Trophoblast cell (in vitro differentiated cells and primary cell): ENCODE results near the gene MUC4.

ENCODE experiments used
- DNase-seq, 2 donors: peaks; one replicate each; pipeline ENCODE4 v3.0.0-alpha.2; 2016
- H2AFZ ChIP-seq: 2 replicates; pipeline ENCODE4 v1.6.1; 2013; ENCODE audit warnings: low read length, moderate library complexity, mild to moderate bottlenecking; ENCODE audit not compliant: insufficient read depth, poor library complexity
- H2AK5ac ChIP-seq: 2 replicates; pipeline ENCODE4 v1.6.1; 2013; ENCODE audit warnings: mild to moderate bottlenecking, low read length
- H2BK120ac ChIP-seq: 2 replicates; pipeline ENCODE4 v1.6.1; 2013; ENCODE audit warnings: low read length, mild to moderate bottlenecking, moderate library complexity; ENCODE audit not compliant: insufficient read depth, poor library complexity
- H2BK12ac ChIP-seq: 2 replicates; pipeline ENCODE4 v1.6.1; 2013; ENCODE audit warnings: mild to moderate bottlenecking, low read length, moderate library complexity
- H2BK5ac ChIP-seq: 2 replicates; pipeline ENCODE4 v1.6.1; 2013; ENCODE audit warnings: low read length, low read depth, moderate library complexity, mild to moderate bottlenecking; ENCODE audit not compliant: poor library complexity
- H3K14ac ChIP-seq: 2 replicates; pipeline ENCODE4 v1.6.1; 2013; ENCODE audit warnings: mild to moderate bottlenecking, low read length
- H3K18ac ChIP-seq: 2 replicates; pipeline ENCODE4 v1.6.1; 2013; ENCODE audit warnings: mild to moderate bottlenecking, low read length
- H3K23ac ChIP-seq: 2 replicates; pipeline ENCODE4 v1.6.1; 2013; ENCODE audit warnings: low read length
- H3K27ac ChIP-seq: 2 replicates; pipeline ENCODE4 v1.5.1; 2013; ENCODE audit warnings: low read depth, mild to moderate bottlenecking, inconsistent platforms, low read length, moderate library complexity
- H3K27me3 ChIP-seq: 2 replicates; pipeline ENCODE4 v1.6.1; 2013; ENCODE audit warnings: inconsistent platforms, mild to moderate bottlenecking, low read length, moderate library complexity; ENCODE audit not compliant: insufficient read depth
- H3K36me3 ChIP-seq, 2 experiments: 1 replicate in 1 of 2; 2 replicates in 1 of 2; pipeline ENCODE4 v1.6.1; 2013; ENCODE audit warnings: low read length in 2 of 2, mild to moderate bottlenecking in 2 of 2, moderate library complexity in 1 of 2; ENCODE audit not compliant: insufficient read depth in 2 of 2, control insufficient read depth in 1 of 2
- H3K4ac ChIP-seq: 2 replicates; pipeline ENCODE4 v1.6.1; 2013; ENCODE audit warnings: low read depth, mild to moderate bottlenecking, low read length, moderate library complexity
- H3K4me1 ChIP-seq, 2 experiments: 1 replicate in 1 of 2; 2 replicates in 1 of 2; pipeline ENCODE4 v1.6.1; 2013; ENCODE audit warnings: low read length in 2 of 2, mild to moderate bottlenecking in 2 of 2, moderate library complexity in 1 of 2; ENCODE audit not compliant: insufficient read depth in 2 of 2, control insufficient read depth in 1 of 2
- H3K4me2 ChIP-seq: 2 replicates; pipeline ENCODE4 v1.6.1; 2013; ENCODE audit warnings: inconsistent platforms, mild to moderate bottlenecking, low read length, moderate library complexity
- H3K4me3 ChIP-seq: 2 replicates; pipeline ENCODE4 v1.5.1; 2013; ENCODE audit warnings: mild to moderate bottlenecking, low read depth, low read length, inconsistent platforms
- H3K79me1 ChIP-seq: one replicate; pipeline ENCODE4 v1.6.1; 2013; ENCODE audit warnings: low read length
- H3K79me2 ChIP-seq: 2 replicates; pipeline ENCODE4 v1.6.1; 2013; ENCODE audit warnings: low read length, mild to moderate bottlenecking; ENCODE audit not compliant: control insufficient read depth, insufficient read depth, poor library complexity
- H3K9ac ChIP-seq: 2 replicates; pipeline ENCODE4 v1.6.1; 2013; ENCODE audit warnings: mild to moderate bottlenecking, low read length
- H3K9me3 ChIP-seq: 2 replicates; pipeline ENCODE4 v1.6.1; 2013; ENCODE audit warnings: low read depth, mild to moderate bottlenecking, control low read depth, inconsistent platforms, low read length; ENCODE audit not compliant: insufficient read depth
- H4K12ac ChIP-seq: 2 replicates; pipeline ENCODE4 v1.6.1; 2013; ENCODE audit warnings: low read depth, mild to moderate bottlenecking, low read length, moderate library complexity
- H4K8ac ChIP-seq: 2 replicates; pipeline ENCODE4 v1.6.1; 2013; ENCODE audit warnings: low read depth, mild to moderate bottlenecking, low read length, moderate library complexity
- H4K91ac ChIP-seq: one replicate; pipeline ENCODE4 v1.6.1; 2013; ENCODE audit warnings: low read depth, mild to moderate bottlenecking, low read length, moderate library complexity
- WGBS: extraction: QIAGEN DNeasy Blood & Tissue Kit; methylation state at CpG from one replicate; pipeline ENCODE4 v1.1.7; 2013; ENCODE audit warnings: missing lambda C conversion rate; ENCODE audit not compliant: insufficient read length, insufficient coverage; ENCODE audit errors: extremely low coverage; 5-methylcytosine and 5-hydroxymethylcytosine counted together

MUC4 gene

GRCh38 chr3:195859061-195859845 is 47.5 kb upstream of the MUC4 start:
- no peak overlapping the region for H2BK5ac ChIP-seq
- H3K9ac ChIP-seq = no peak overlapping the region
- no CpG with 5 or more reads among the region's 21 CpGs for WGBS
- H2AK5ac ChIP-seq = no peak overlapping the region
- H4K12ac ChIP-seq = no peak overlapping the region
- H3K36me3 ChIP-seq = peaks cover 2 to 8% of the 10 kb centered on the region in 2 experiments
- no peaks in the 10 kb centered on the region for H3K79me2 ChIP-seq
- H3K14ac ChIP-seq = no peak overlapping the region
- H3K23ac ChIP-seq = no peak overlapping the region
- H3K9me3 ChIP-seq = no peaks in the 10 kb centered on the region
- H2BK12ac ChIP-seq = no peak overlapping the region
- H4K91ac ChIP-seq = no peak overlapping the region
- no peak overlapping the region for H3K4me3 ChIP-seq
- peaks cover 0 to 5% of the 10 kb centered on the region in 2 experiments for H3K4me1 ChIP-seq
- H3K27me3 ChIP-seq = no peaks in the 10 kb centered on the region
- H4K8ac ChIP-seq = no peak overlapping the region
- H3K79me1 ChIP-seq = no peaks in the 10 kb centered on the region
- no peak overlapping the region for H2AFZ ChIP-seq
- no peak overlapping the region for H3K4ac ChIP-seq
- no peak overlapping the region for H3K18ac ChIP-seq
- H3K27ac ChIP-seq = no peak overlapping the region
- H2BK120ac ChIP-seq = no peak overlapping the region
- DNase-seq = peak; percentile 57 to 85
- no peak overlapping the region for H3K4me2 ChIP-seq

GRCh38 chr3:195856410-195857084 is 44.8 kb upstream of the MUC4 start:
- Histone ChIP-seq H2BK12ac (no peak overlapping the region), H3K4ac (no peak overlapping the region), H3K14ac (no peak overlapping the region), H3K36me3 (no peaks in the 10 kb centered on the region), H4K8ac (no peak overlapping the region), H3K27ac (no peak overlapping the region), H3K4me1 (peaks cover 0 to 5% of the 10 kb centered on the region in 2 experiments), H2BK120ac (no peak overlapping the region), H2AK5ac (no peak overlapping the region), H4K91ac (no peak overlapping the region), H3K18ac (no peak overlapping the region), H2BK5ac (no peak overlapping the region), H4K12ac (peak overlapping the region; percentile 33), H3K9ac (no peak overlapping the region), H3K79me1 (no peaks in the 10 kb centered on the region), H3K23ac (no peak overlapping the region), H3K9me3 (peaks cover 2% of the 10 kb centered on the region), H2AFZ (no peak overlapping the region), H3K4me2 (no peak overlapping the region), H3K27me3 (no peaks in the 10 kb centered on the region), H3K4me3 (no peak overlapping the region), H3K79me2 (no peaks in the 10 kb centered on the region)
- no CpG with 5 or more reads among the region's 15 CpGs for WGBS
- DNase-seq = no peak

- H3K79me2 ChIP-seq = no peaks in the 10 kb centered on the region
- H2AFZ ChIP-seq = no peak overlapping the region
- H3K18ac ChIP-seq = no peak overlapping the region
- H4K91ac ChIP-seq = no peak overlapping the region
- no peak overlapping the region for H2BK120ac ChIP-seq
- WGBS = no CpG with 5 or more reads among the region's 13 CpGs
- H3K9ac ChIP-seq = no peak overlapping the region
- no peak overlapping the region for H3K27ac ChIP-seq
- H3K4me1 ChIP-seq = peaks cover 0 to 5% of the 10 kb centered on the region in 2 experiments
- no peak overlapping the region for H3K23ac ChIP-seq
- H2AK5ac ChIP-seq = no peak overlapping the region
- H2BK12ac ChIP-seq = no peak overlapping the region
- H4K8ac ChIP-seq = no peak overlapping the region
- H4K12ac ChIP-seq = no peak overlapping the region
- H3K4ac ChIP-seq = no peak overlapping the region
- H3K4me3 ChIP-seq = no peak overlapping the region
- H3K79me1 ChIP-seq = no peaks in the 10 kb centered on the region
- H3K36me3 ChIP-seq = no peaks in the 10 kb centered on the region
- DNase-seq = peak in 1 of 2 donors; percentile 65
- no peaks in the 10 kb centered on the region for H3K27me3 ChIP-seq
- H2BK5ac ChIP-seq = no peak overlapping the region
- H3K4me2 ChIP-seq = no peak overlapping the region
- no peak overlapping the region for H3K14ac ChIP-seq
- peaks cover 2% of the 10 kb centered on the region for H3K9me3 ChIP-seq
These were observed 44.0 kb upstream of the MUC4 start for GRCh38 chr3:195855471-195856409.

GRCh38 chr3:195854628-195855294 is 43.0 kb upstream of the MUC4 start:
- Histone ChIP-seq H2AK5ac (no peak overlapping the region), H3K4ac (no peak overlapping the region), H3K14ac (no peak overlapping the region), H3K4me3 (no peak overlapping the region), H3K9me3 (peaks cover 2% of the 10 kb centered on the region), H3K23ac (no peak overlapping the region), H4K91ac (no peak overlapping the region), H4K8ac (no peak overlapping the region), H3K27ac (no peak overlapping the region), H4K12ac (peak overlapping the region; percentile 37), H3K36me3 (no peaks in the 10 kb centered on the region), H3K18ac (no peak overlapping the region), H3K9ac (no peak overlapping the region), H3K27me3 (no peaks in the 10 kb centered on the region), H3K4me1 (peaks cover 0 to 4% of the 10 kb centered on the region in 2 experiments), H3K79me1 (no peaks in the 10 kb centered on the region), H2BK12ac (no peak overlapping the region), H3K79me2 (no peaks in the 10 kb centered on the region), H2BK5ac (no peak overlapping the region), H2BK120ac (no peak overlapping the region), H3K4me2 (no peak overlapping the region), H2AFZ (no peak overlapping the region)
- no CpG with 5 or more reads among the region's 9 CpGs for WGBS
- peak; percentile 46 to 71 for DNase-seq
